ENCODE results near the gene SLC46A2. TPM values are rescaled to one million over a fixed set of nuclear protein-coding genes. Genes with fewer than 3 reads are reported as not detected.

The SLC46A2 gene
- total and polyA plus RNA-seq, 2 of the 8 experiments (the other 6 are each of a cell fraction or from before 2014, with no cell fraction given): 0.03 TPM; not detected in 1

DNA sequence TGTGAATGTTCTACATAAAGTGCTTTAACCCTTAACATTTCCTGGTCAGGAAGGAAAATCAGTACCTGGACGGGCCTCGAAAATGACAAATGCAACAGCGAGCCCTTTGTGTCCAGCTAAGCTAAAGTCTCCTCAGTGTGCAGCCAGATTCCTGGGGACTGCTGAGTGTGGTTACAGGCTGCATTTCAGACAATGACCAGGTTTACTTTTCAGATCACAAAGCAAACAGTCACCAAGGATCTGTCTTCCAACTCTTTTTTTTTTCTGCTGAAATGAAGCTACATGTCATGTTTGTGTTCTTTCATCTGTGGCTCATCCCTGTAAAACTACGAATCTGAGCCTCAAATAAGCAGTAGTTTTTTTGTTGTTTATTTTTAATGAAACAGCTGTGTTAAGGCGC, 20.8 kb downstream of the SLC46A2 start (continued):
- TF ChIP-seq EZH2 (IDR thresholded peaks at IDR 0.05; ENCODE audit: low read depth, low read length, severe bottlenecking) (no peak), TBP (IDR thresholded peaks at IDR 0.05; ENCODE audit: low read depth, low read length) (no peak), NANOG (IDR thresholded peaks at IDR 0.05; ENCODE audit: insufficient read depth, low read depth, low read length, poor library complexity, severe bottlenecking) (no peak), JUN (IDR thresholded peaks at IDR 0.05; ENCODE audit: low read depth, low read length) (no peak)
